Mesenteric fat pad (tissue), 1 donor: ENCODE results near the gene DCHS2. TPM values are rescaled to one million over a fixed set of nuclear protein-coding genes. Genes with fewer than 3 reads are reported as not detected.

Source experiments
- DNase-seq: peaks from one replicate; pipeline ENCODE4 v3.0.0-alpha.2; 2020; ENCODE audit warnings: low spot score
- total RNA-seq: library from RNA; stranded (reverse); fragmentation: NEBNext Ultra II Directional; extraction: Animal tissue kit (Norgen Biotek cat#: 25700); gene quantifications from one replicate; pipeline ENCODE4 v1.2.1, GENCODE V29; 2021
- donor health status: DM: yes; HTN: yes; CAD: no.

The DCHS2 gene
- total RNA-seq, 1 donor from 2014 or later = 0.32 TPM

DNA sequence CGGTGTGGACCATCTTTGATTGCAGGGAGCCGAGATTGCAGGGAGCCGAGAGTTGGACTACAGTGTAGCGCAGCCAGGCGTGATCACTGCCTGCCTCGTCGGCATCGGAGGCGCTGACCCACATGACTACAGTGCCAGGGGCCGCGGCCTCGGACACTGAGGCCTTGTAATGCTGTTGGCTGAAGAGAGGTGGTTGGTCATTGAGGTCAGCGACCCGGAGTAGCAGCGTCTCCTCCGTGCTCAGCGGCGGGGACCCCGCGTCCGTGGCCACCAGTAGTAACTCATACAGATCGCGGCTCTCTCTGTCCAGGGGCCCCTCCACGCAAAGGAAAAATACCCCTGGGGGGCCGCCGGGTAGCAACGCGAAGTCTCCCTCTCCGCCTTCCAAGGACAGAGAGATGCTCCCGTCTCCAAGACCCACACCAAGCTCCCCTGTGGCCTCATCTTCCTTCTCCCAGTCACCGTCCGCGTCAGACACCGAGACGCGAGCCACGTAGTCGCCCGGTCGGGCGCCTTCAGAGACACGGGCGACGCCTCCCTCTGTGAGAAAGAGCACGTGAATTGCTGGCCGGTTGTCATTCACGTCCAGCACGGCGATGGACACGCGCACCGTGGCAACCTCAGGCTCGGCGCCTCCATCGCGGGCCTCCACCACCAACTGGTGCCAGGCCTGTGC lies 1.9 kb downstream of the DCHS2 start:
- no peak for DNase-seq

DNA sequence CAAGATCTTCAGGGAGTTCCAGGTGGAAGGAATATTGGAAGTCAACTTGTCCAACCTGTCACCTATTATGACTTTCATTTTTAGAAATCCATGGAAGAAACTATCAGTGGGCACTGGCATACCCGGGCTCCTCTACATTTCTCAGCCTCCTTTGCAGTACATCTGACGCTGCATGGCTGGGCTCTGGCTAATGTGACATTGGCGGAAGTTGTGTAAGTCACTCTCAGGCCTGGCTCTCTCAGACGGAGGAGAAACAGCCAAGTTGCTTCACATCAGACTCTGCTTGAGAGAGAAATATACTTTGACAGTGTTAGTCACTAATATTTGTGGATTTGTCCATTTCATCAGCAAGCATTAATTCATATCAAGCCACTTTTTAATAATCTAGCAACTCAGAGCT lies 4.5 kb downstream of the DCHS2 start:
- DNase-seq = no peak

DNA sequence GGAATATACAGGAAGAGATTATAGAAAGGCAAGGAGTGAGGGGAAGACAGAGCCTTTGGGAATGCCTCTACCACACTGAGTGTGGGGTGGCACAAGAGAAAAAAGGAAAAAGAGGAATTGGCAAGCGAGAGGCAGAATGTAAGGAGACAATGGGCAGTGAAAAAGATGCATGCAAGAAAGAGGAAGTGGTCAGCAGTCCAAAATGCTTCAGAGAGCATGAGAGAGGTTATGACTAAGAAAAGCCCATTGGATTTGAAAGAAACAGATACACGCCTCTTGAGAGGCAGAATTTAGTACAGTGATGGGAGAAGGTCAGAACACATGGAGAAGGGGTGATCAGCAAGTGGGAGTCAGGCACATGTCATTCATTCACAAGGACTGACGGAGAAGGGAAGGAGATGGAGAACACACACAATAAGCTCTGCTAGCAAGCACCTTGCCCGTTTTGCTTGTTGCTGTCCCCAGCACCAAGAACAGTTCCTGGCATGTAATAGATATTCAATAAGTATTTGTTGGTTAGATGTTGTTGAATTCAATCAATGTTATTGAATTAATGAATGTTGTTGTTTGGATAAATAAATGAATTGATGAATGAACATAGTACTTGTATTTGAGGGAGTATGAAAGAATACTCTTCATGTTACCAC lies 6.3 kb downstream of the DCHS2 start:
- no peak for DNase-seq

DNA sequence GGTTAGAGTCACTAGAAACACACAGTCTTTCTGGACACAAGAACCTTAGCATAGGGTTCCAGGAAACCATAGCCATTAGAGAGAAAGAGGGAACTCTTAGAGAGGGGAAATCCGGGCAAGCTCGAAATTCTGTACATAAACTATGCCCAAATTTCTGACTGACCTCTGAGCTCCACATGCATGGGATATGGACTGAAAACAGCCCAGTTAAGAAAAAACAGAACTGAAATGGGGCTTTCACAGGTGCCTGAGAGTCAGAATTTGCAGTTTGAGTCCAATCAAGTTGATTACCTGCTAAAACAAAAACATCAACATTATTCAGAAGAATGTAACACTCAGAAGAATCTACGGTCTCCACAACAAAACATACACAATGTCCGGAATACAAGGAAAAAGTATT lies 13.1 kb downstream of the DCHS2 start:
- DNase-seq = no peak

DNA sequence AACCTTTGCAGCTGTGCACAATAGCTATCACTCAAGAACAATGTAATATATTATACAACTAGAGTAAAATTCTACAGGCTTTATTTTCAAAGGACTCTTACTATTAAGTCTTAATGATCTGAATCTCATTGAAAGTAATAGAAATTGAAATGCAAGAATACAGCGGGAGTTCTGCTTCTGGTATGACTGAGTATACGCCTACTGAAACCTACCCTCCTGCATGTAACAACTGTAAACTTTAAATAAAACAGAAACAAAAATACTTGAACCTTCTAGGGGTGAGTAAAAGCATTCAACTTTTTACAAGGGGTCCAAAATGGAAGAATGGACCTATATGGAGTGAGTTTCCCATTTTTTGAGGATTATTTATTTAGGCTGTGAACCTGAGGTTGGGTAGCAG lies 13.5 kb downstream of the DCHS2 start:
- DNase-seq = no peak

DNA sequence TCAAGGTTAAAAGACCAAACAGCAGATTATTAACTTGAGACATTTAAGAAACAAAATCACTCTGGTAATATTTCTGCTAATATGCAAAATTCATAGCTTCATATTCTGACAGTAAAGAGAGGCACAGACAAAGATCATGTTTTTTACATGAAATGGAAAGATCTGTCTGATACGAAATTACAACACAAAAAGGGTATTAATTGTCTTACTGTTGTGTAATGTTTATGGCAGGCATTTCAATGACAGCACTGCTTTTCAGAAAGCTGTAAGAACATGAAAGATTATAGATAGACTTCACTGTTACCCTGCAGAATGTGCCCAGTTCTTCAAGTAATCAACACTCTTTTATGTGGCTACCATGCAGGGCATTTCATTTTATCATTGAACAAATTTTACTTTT lies 15.4 kb downstream of the DCHS2 start:
- DNase-seq = no peak

DNA sequence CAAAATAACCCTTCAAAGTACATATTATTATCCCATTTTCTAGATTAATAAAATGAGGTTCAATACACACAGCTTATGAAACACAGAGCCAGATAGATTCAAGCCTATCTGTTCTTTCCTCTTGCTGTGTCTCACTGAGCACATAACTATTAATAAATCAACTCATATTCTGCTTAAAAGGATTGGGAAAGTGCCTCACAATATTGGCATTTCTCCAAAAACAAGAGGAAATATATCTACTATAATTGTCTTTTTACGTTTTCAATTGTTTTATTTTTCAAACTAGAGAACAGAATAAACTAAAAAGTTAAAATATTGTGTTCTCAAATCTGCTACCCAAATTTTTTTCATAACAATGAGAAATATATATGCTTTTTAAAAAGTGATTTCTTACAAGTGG lies 15.8 kb downstream of the DCHS2 start:
- no peak for DNase-seq

DNA sequence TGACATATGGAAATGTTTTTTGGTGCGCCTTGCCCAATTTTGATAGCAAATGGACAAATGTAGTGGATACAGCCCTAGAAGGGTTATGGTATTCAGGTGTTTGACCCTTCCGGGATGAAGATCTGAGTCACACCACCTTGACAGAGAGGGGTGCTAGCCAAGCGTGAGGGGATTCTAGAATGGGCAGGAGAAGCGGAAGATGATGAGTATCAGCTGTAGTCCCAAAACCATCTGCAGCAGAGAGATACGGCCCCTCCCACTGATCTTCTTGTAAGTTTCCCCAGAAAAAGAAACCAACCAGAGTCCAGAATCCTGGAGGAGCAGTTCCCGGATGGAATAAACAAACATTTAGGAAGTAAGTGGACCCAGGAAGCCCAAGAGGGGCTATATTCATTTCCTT lies 18.1 kb downstream of the DCHS2 start:
- DNase-seq = no peak

DNA sequence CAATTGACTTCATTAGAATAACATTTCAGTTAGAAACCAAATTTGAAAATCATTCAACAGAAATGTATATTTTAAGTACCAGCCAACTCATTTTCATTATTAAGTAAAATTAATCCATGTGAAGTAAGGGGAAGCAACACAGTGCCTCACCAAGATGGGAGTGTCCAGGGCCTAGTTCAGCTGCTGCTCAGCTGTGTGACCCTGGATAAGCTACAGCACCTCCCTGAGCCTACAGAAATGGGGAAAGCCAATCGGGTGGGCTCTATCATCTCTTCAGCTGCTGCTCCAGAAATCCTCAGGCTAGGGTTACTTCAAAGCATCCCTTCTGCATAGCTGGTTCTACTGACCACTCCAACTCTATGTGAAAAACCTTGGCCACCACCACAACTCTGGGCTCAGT lies 18.7 kb downstream of the DCHS2 start:
- no peak for DNase-seq

DNA sequence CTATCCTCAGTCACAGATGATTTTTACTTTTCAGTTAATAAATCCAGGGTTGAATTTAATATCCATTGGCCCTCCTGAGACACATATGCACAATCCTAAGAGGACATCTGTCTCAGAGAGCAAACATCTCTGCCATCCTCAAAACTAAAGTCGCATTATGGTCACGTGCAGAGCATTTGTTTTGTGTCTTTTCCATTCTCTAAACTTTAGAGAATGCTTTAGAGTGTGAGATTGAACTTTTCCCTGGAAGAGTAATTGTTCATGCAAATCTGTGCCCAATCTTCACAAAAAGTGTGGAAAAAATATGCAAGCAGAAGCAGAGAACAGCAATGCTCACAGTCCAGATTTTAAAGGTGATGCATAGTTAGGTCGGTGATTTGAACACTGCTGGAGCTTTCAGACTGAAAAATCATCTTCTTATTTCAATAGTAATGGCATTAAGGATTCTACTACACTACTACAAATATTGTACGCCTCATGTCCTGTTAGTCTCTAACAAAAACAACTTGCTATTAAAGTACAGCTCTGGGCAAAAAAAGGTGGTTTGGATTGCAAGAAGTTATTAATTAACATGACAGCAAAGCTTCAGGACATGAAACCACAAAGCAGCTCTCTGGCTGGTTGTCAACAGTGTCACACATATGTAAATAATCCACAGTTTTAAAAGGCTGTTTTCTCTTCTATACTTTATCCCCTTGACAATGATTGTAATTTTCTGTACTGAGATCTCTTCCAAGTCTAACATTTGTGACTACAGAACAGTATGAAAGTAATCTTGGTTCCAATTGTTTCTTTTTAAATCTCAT lies 19.9 kb downstream of the DCHS2 start:
- no peak for DNase-seq

DNA sequence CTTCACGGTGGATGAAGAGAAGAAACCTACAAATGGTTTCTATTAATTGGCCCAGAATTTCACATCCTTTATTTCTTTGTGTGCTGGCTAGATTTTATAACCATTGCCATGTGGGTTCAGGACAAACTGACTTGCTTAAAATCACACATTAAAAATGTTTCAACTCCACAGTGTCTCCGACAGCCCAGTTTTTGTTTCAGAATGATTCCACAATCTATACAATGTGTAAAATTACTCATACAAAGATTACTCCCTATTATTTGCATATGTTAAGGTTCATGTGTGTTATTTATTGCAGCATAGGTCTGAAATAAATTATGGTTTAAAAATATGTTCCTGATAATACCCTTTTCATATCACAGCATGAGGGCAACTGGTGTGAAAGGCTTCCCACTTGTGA lies 20.6 kb downstream of the DCHS2 start:
- no peak for DNase-seq

DNA sequence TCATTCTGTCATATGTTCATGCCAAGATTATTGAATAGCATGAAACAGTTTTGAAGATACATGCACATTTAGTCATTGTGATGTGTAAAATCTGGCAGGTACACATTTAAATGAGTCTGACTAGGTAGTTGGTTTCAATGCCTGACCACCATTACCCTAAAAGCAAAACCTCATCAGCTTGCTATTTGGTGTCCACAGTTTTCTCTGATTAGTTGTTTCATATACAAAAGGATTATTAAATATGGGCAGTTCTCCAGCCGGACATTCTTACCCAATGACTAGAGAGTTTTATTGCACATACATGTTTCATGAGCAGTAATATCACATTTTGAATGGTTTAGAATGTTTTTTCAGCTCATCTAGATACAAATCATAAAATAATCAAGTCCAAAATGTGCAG lies 23.7 kb downstream of the DCHS2 start:
- DNase-seq = no peak

DNA sequence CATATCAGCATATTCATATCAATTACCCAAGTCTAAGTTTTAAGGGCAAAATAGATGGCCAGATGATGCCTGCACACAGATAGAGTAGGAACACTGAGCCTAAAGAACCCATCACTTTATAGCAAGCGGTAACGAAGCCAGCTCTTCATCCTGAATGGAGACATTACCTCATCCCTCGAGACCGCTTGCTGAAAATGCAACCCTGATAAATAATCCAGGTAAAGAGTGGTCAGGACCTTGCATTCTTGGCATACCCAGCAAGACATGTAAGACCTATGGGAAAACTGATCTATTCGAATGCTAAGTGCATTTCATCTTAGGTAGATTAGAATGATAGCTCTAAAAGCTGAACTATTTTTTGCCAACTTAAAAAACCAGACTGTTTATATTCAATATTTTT lies 25.3 kb downstream of the DCHS2 start:
- DNase-seq = no peak

DNA sequence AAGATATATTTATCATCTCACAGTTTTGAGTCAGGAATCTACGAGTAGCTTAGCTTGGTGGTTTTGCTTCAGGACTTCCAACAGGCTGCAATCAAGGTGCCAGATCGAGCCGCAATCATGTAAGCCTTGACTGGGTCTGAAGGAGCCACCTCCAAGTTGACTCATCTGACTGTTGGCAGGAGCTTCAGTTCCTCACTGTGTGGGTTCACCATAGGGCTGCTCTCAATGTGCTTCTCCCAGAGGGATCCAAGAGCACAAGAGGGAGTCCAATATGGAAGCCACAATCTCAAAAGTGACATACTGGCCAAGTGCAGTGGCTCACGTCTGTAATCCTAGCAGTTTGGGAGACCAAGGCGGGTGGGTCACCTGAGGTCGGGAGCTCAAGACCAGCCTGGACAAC lies 26.5 kb downstream of the DCHS2 start:
- no peak for DNase-seq

DNA sequence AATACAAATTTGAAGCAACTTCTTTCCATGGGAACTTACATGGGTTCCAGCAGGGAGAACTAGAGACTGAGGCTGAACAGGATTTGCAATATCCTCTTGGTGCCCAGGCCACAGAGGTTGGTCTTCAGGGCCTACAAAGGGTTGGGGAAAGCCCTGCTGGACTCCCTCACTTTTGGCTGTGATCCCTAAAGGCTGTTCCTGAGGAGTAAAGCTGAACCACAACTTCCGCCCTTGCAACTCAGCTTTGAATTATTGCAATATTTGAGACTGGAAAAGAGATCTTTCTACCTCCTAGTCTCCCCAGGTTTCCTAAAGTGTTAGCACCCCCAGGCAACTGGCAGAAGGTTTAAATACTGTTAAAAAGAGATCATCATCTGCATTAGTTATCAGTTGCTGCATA lies 26.9 kb downstream of the DCHS2 start:
- DNase-seq = no peak

DNA sequence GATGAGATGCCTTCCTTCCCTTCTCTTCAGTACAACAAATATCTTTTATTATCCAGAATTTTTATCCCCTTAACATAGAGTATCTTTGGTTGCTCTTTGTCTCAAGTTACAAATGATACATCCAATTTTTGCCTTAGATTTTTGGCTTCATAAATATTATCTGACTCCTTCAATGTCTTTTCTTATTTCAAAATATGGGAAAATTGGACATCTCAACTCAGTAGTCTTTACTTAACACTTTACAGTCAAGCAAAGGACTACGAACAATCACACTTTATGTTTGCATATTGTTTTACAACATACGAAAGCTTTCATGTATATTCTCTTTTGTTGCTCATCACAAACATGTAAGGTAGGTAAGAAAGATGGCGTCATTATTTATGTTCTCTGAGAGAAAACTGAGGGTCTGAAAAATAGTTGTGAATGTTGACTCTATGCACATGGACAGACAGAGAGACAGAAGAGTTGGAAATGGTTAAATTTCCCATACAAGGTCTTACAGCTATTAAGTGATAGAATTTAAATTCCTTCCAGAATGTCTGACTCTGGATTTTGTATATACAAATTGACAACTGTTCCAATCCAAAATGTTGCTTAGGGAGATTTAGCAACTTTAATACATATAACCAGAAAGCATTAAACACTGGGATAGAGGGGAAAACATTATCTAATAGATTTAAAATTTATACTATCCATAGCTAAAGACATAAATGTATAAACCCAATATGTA lies 29.4 kb downstream of the DCHS2 start:
- no peak for DNase-seq

DNA sequence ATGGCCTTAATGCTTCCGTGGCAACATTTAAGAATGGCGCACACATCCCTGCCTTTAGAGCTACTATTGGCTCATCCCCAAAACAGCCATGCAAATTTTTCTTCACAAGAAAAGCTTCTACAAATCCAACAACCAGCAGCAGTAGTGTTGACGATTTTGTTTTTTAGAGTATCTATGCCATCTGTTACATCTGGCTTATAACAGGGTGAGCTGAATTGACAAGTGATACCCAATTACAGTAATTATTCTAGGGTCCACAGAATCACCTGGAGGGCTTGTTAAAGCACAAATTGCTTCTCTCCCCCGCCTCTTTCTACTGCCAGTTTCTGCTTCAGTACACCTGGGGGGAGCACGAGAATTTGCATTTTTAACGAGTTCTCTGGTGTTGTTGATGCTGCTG lies 34.1 kb downstream of the DCHS2 start:
- DNase-seq = no peak

DNA sequence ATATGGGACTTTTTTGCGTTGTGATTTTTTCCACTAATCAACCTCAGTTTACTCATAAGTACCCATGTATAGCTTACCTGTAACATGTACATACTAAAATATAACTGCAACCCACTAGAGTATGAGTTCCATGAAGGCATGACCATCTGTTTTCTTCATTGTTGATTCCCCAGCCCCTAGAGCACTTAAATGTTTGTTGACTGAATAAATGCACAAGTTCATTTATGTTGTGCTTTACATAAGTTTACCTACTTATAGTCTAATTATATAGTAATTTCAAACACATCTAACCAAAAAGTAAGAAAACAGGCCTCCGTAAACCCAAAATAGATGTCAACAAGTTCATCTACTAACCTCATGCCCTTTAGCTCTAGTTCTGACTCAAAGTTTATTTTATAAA lies 34.7 kb downstream of the DCHS2 start:
- DNase-seq = no peak

DNA sequence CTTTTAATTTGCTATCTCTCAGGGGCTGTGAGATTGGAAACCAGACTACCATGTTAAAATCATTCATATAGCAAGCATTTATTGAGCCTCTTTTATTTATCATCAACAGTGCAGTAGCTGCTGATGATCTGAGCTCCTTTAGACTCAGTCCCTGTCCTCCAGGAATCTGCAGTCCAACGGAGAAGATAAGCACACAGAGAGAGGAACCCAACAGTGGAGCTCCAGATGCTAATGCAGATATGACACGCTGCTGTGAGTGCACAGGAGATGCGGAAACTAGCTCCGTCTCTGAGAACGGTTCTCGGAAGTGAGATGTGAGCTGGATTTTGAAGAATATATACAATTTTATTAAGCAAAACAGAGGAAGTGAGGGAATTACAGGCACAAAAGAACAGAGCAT lies 35.4 kb downstream of the DCHS2 start:
- no peak for DNase-seq

DNA sequence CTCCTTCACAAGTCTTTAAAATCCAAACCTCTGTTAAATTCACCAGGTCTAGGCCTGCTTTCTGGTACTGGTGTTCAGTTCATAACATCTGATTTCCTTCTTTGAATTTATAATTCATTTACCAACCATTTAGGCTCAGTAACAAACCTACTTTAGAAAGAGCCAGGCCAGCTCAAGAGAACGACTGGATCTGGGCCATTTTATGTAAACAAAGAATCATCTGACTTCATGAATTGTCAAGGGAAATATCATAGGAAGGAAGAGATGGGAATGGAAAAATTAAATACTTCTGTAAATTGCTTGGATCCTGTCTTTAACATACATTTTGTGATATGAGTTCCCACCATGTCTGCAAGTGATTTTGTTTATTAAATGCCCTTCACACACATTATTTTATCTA lies 36.5 kb downstream of the DCHS2 start:
- DNase-seq = no peak

DNA sequence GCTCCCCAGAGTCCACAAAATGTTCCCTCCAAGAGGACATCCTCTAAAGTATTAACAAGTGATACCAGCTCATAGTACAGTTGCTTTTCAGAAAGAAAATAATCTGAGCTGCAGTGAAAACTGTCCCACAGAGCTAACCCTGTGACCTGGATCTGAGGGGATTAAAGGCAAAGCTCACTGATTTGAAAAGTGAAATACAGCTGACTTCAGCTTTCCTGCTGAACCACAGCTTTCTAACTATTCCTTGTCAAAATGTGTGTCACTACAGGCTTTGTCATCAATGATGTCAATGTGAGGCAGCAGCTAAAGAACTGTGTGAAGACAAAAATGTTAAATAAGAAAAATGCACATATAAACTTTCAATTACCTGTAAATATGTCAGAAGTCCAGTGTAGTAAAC lies 36.9 kb downstream of the DCHS2 start:
- DNase-seq = no peak

DNA sequence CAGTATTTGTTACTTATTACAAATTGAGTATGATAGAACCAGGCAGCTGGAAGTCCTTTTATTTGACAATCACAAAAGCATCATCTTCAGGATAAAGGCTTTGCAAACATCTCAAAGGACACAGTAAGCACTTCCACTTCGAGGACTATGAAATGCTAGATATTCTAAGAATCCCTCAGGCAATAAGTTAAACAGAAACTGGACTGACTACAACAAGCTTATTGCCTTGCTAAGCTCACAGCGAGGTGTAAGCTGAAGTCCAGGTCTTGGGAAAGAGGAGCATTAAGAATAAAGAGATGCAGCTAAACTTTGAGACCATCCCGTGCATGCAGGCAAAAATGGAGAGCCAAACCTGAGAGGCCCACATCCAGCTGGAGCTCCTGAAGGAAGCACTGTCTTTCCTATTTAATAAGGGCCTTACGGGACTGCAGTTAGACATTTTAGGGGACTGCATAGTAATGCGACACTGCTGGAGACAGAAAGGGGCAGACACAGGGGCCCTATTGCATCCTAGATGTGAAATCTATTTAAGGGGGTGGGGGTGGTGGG lies 38.7 kb downstream of the DCHS2 start:
- DNase-seq = no peak
